ENCODE measurements around the gene STPG1.

STPG1 gene

DNA sequence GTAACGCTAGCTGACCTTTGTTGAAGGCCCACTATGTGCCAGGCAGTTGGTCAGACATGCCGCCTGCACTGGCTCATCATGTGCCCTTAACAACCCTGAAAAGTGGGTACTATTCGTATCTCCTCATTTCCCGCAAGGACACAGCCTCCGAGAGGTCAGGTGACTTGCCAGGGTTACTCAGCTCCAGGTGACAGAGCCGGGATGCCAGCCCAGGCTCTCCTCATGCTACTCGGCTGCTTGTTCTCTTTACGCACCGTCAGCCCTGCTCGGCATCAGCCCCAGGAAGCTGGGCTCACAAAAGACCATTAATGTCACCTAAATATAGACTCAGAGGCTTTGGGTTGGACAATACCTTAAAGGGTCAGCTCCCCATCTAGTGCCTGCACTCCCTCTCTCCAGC is 65.4 kb downstream of the STPG1 start (continued):
- no peak for TF ChIP-seq ZEB2 (tag by site-specific recombination; IDR thresholded peaks at IDR 0.05)
- TF ChIP-seq YY2 (tag by site-specific recombination; IDR thresholded peaks at IDR 0.05), result no peak

DNA sequence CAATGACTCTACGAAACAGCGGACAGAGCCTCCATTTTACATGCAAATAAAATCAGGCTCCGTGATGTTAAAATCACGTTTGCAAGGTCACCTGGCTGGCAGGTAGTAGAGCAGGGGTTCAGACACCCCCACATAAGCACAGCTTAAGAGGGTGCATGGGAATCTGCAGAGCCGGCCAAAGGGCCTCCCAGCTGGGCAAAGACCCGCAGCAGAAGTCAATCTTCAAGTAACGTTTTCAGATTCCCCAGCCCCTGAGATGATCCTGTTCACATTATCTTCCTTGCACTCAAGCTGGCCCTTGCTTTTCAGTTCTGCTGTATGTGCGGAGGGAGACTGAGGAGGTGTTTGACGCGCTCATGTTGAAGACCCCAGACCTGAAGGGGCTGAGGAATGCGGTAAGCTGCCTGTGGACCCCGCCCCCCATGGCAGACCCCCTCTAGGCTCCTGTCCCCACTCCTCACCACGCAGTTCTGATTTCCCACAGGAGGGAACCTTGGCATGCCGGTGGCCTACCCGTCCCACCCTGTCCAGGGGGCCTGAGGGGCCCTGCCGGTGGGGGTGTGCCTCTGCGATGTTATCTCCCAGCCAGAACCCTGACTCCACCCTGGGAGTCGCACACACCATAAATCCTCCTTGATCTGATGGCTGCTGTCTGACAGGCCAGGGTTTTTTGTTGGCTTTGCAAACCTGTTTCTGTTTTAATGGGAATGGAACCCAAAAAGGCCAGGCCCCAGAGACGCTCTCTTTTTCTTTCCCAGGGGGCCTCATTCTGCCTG is 66.2 kb downstream of the STPG1 start:
- ChIA-PET POLR2A (no interaction called here), CTCF (interaction anchor here (1.0 kb wide), 1 partner anchor 44 kb away, joined by 3 read pairs; no protein-coding TSS in a partner anchor)
- Histone ChIP-seq H3K27ac (ENCODE audit: extremely low read depth, low read depth, low read length) (no peak overlapping the region), H3K9me3 (ENCODE audit: control insufficient read depth, insufficient read depth, low read depth, low read length) (no peaks in the 10 kb centered on the region), H3K4me3 (ENCODE audit: low read depth, low read length) (no peak overlapping the region), H3K4me1 (ENCODE audit: control insufficient read depth, insufficient read depth, low read length) (peaks cover 7% of the 10 kb centered on the region), H3K36me3 (ENCODE audit: control insufficient read depth in 2 of 2, insufficient read depth in 1 of 2, low read length in 2 of 2) (peaks cover 0 to 10% of the 10 kb centered on the region in 2 experiments; a peak in 1 of 3 replicates)
- TF ChIP-seq GLIS1 (tag by site-specific recombination; IDR thresholded peaks at IDR 0.05) (peak; percentile 41), ZNF335 (tag by site-specific recombination; conservative IDR thresholded peaks at IDR 0.05) (0 out of 2 replicates have a peak, but pooled peaks have one; percentile 37), KLF1 (tag by site-specific recombination; IDR thresholded peaks at IDR 0.05) (peak; percentile 64), ZBTB26 (tag by site-specific recombination; optimal IDR thresholded peaks at IDR 0.05) (no peak), ZIC2 (tag by site-specific recombination; IDR thresholded peaks at IDR 0.05) (peak; percentile 68), PRDM1 (tag by site-specific recombination; IDR thresholded peaks at IDR 0.05) (no peak), ZNF792 (tag by site-specific recombination; IDR thresholded peaks at IDR 0.05) (no peak), GLIS2 (tag by site-specific recombination; IDR thresholded peaks at IDR 0.05) (peak; percentile 27; the same call in 1 of the 2 replicates)

GRCh38 chr1:24345334-24345733 is 68.2 kb downstream of the STPG1 start:
- Histone ChIP-seq H3K4me3 (ENCODE audit: low read depth, low read length) (no peak overlapping the region), H3K4me1 (ENCODE audit: control insufficient read depth, insufficient read depth, low read length) (no peaks in the 10 kb centered on the region), H3K27ac (ENCODE audit: extremely low read depth, low read depth, low read length) (no peak overlapping the region), H3K36me3 (ENCODE audit: control insufficient read depth in 2 of 2, insufficient read depth in 1 of 2, low read length in 2 of 2) (peaks cover 0 to 9% of the 10 kb centered on the region in 2 experiments; a peak in 1 of 3 replicates), H3K9me3 (ENCODE audit: control insufficient read depth, insufficient read depth, low read depth, low read length) (no peaks in the 10 kb centered on the region)
- CTCF ChIA-PET, result interaction anchor here (0.5 kb wide), 1 partner anchor 62 kb away, joined by 3 read pairs; no protein-coding TSS in a partner anchor
- POLR2A ChIA-PET, result no interaction called here
- TF ChIP-seq ZEB2 (tag by site-specific recombination; IDR thresholded peaks at IDR 0.05), result peak; percentile 84
- 0 out of 2 replicates have a peak, but pooled peaks have one; percentile 12 for TF ChIP-seq ZBTB17 (tag by site-specific recombination; IDR thresholded peaks at IDR 0.05)
- TF ChIP-seq, protein P1, sequence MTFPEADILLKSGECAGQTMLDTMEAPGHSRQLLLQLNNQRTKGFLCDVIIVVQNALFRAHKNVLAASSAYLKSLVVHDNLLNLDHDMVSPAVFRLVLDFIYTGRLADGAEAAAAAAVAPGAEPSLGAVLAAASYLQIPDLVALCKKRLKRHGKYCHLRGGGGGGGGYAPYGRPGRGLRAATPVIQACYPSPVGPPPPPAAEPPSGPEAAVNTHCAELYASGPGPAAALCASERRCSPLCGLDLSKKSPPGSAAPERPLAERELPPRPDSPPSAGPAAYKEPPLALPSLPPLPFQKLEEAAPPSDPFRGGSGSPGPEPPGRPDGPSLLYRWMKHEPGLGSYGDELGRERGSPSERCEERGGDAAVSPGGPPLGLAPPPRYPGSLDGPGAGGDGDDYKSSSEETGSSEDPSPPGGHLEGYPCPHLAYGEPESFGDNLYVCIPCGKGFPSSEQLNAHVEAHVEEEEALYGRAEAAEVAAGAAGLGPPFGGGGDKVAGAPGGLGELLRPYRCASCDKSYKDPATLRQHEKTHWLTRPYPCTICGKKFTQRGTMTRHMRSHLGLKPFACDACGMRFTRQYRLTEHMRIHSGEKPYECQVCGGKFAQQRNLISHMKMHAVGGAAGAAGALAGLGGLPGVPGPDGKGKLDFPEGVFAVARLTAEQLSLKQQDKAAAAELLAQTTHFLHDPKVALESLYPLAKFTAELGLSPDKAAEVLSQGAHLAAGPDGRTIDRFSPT (tag by site-specific recombination; IDR thresholded peaks at IDR 0.05), result peak; percentile 46; the same call in 1 of the 2 replicates
- TF ChIP-seq ZNF843 (tag by site-specific recombination; IDR thresholded peaks at IDR 0.05), result no peak

DNA sequence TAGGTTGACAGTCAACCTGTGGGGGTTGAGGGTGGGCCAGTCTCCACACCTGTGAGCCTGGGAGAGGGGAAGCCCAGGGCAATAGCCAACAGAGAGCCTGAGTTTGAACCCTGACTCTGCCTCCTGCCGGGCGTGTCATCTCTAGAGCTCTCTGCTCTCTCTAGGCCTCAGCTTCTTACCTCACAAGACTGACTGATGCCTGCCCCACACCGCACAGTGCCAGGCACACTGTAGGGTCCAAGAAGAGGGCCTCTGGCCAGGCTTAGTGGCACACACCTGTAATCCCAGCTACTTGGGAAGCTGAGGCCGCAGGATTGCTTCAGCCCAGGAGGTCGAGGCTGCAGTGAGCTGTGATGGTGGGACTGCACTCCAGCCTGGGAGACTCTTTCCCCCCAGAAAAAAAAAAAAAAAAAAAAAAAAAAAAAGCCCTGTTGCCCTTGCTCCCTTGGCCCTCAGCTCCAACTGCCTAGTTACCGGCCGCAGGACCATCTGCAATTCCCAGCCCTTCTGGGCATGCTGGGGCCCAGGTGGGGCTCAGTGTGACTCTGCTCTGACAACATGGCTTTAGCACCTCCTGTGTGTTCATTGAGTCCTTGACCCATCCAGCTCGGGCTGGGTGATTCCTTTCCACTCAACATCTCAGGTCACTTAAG is 69.4 kb downstream of the STPG1 start:
- TF ChIP-seq ZFHX2 (tag by site-specific recombination; conservative IDR thresholded peaks at IDR 0.05) (no peak), ZEB2 (tag by site-specific recombination; IDR thresholded peaks at IDR 0.05) (peak; percentile 58)
- TF ChIP-seq, protein P2, sequence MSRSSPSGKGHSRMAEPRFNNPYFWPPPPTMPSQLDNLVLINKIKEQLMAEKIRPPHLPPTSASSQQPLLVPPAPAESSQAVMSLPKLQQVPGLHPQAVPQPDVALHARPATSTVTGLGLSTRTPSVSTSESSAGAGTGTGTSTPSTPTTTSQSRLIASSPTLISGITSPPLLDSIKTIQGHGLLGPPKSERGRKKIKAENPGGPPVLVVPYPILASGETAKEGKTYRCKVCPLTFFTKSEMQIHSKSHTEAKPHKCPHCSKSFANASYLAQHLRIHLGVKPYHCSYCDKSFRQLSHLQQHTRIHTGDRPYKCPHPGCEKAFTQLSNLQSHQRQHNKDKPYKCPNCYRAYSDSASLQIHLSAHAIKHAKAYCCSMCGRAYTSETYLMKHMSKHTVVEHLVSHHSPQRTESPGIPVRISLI (tag by site-specific recombination; IDR thresholded peaks at IDR 0.05), result peak; percentile 58
- H3K9me3 ChIP-seq (ENCODE audit: control insufficient read depth, insufficient read depth, low read depth, low read length), result no peaks in the 10 kb centered on the region
- no peak overlapping the region for H3K4me3 ChIP-seq (ENCODE audit: low read depth, low read length)
- no peak overlapping the region for H3K27ac ChIP-seq (ENCODE audit: extremely low read depth, low read depth, low read length)
- CTCF ChIA-PET, result no interaction called here
- POLR2A ChIA-PET, result interaction anchor here (0.6 kb wide), 1 partner anchor 73 kb away, joined by 3 read pairs; no protein-coding TSS in a partner anchor
- peaks cover 0 to 4% of the 10 kb centered on the region in 2 experiments; a peak in 1 of 3 replicates for H3K36me3 ChIP-seq (ENCODE audit: control insufficient read depth in 2 of 2, insufficient read depth in 1 of 2, low read length in 2 of 2)
- no peaks in the 10 kb centered on the region for H3K4me1 ChIP-seq (ENCODE audit: control insufficient read depth, insufficient read depth, low read length)

Measured in HEK293 (cell line).